ENCODE measurements around the gene AFAP1.

Gene AFAP1

DNA sequence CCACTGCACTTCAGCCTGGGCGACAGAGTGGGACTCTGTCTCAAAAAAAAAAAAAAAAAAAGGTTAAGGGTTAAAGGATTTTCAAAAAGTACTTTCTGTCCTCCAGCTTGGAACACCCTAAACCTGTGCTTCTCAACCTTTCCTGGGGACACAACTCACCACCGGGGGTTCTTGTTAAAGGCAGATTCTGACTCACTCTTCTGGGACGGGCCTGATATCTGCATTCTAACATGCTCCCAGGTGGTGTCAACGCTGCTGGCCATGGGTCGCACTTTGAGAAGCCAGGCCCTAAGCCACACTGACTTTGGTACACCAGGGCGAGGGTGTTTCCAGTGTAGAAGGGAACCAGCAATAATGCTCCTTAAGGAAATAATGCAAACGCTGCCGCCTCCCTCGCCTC is 46.1 kb downstream of the AFAP1 start:
- DNase-seq (ENCODE audit: low spot score): no peak

- no peak for DNase-seq (ENCODE audit: low spot score)
These were observed 47.2 kb downstream of the AFAP1 start for GRCh38 chr4:7892212-7893019.

GRCh38 chr4:7890635-7891393 is 48.8 kb downstream of the AFAP1 start:
- DNase-seq (ENCODE audit: low spot score): peak; percentile 42

DNA sequence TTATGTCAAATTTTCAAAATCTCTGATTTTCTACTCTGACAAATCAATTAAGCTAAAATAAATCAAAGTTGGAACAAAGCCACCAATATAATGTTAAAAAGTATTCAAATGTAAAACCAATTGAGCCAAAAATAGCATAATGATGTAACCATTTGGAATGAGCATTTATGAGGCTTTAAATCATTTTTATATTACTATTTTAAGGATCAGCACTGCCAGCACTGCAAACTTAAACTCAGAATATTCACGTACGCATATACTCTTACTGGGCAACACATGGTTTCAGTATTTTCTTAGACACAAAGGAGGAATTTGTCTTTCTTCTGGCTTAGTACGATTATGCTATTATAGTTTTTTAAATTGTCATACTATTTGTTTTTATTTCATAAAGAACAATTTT is 52.2 kb downstream of the AFAP1 start:
- no peak for DNase-seq (ENCODE audit: low spot score)

DNA sequence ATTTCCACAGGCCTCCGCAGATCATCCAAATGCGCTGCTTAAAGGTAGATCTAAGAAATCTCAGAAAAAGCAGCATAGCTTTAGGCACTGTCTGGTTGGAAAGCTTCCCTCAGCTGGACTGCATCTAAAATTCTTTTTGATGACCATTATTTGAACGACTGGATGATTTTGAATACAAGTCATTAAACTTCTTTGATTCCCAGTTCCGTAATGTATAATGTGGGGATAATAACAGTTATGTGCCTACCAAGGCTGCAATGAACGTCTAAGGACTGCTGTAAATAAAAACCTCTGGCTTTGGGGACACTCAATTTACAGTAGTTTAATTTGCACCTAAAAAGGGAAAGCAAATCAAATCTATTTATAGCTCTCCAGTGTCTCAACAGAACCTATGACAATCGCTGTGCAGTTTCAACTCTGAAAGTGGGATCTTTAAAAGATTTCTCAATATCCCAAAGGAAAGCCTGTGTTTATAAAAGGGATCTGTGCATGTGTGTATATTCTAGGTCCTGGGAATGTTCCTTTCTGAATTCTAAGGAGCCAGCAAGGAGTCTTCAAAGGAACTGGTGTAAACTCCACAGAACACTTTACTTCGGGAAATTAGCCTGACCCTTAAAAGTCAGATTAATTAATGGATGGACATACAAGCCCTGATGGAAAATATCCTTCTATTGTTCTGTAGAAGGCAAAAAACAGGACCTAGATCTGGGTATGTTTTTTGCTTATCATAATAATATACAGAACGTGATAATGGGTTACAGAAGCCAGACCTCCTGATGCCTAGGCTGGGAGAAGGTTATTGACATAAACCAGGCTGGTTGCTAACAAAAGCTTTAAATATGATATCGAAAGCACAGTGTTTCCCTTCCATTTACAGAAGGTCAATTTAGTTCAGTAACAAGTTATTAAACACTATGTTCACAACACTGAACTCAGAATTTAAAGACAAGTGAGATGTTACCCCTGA is 53.4 kb downstream of the AFAP1 start:
- no peak for DNase-seq (ENCODE audit: low spot score)

- DNase-seq (ENCODE audit: low spot score): no peak
These were observed 54.2 kb downstream of the AFAP1 start for GRCh38 chr4:7885216-7886006.

- no peak for DNase-seq (ENCODE audit: low spot score)
These were observed 59.0 kb downstream of the AFAP1 start for GRCh38 chr4:7880683-7881082.

DNA sequence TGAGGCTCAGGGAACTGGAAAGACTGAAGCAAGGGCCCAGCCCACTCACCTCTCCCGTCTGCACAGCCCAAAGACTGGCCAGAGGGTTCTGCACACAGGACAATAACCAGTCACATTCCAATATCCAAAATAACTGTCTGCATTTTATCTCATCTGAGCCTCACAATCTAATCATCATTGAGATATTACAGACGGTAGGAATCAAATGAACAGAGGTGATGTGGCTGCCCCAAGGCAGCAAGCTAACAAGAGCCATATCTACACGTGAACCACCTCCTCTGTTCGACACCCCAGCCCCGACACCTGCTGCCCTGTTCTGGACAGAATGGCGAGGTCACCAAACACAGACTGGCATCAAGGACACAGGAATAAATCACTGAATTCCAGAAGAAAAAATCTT is 60.5 kb downstream of the AFAP1 start:
- no peak for DNase-seq (ENCODE audit: low spot score)

DNA sequence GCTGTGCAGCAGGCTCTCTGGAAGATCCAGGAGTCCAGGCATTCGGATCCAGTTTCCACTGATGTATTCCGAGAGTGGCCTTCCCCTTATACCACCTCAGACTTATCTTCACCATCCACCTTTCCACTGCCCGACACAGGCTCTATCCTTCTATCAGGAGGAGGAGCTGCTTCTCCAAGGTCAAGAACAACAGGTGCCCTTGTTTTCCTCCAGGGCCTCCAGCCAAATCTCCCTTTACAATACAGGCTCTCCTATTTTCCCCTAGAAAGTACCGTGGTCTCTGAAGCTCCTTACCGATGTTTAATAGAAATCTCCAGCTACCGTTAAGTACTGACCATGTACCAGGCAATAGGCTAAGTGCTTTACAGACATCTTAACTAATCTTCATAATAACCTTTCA is 61.3 kb downstream of the AFAP1 start:
- no peak for DNase-seq (ENCODE audit: low spot score)

DNA sequence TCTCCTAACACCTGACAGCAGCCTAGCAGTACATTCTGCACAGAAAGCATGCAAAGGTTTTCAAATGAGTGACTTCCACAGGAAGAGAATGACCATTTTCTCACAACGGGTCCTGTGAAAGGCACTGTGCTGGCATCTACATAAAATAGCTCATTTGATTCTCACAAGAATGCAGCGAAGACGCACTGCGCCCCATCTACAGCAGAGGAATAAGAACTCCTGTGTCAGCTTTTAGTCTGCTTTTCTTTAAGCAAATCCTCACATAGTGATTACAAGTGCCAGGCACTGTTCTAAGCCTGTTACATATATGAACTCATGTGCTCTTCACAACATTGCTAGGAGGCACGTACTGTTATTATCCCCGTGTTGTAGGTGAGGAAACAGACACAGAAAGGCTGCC is 62.5 kb downstream of the AFAP1 start:
- DNase-seq (ENCODE audit: low spot score): no peak

DNA sequence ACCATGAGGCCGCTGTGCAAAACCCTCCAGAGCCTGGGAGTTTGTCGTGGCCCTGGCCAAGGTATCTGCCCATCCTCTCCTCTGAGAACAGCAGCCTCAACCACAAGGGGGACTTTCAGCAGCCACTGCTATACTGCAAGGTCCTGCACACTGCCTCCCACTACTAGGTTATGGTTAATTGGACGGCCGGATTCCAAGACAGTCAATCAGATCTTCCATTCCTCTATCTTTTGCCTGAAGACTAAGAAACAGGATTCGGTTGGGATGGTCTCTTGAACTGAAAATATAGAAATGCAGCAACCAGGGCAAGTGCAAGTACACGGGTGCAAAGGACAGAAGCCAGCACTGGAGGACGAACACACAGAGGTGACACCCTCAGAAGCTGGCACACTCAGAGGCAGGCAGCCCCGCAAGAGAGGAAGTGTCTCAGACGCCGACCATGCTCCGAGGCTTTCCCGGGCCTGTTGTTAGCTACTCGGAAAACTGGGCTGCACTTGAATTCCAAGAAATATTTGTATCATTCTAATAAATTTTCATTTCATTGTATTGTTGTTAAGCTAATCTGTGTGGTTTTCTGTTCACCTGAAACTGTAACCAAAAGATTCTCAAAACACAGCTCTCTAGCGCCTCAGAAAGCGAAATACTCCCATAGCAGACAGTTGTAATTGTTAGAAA is 63.3 kb downstream of the AFAP1 start:
- peak; percentile 63 for DNase-seq (ENCODE audit: low spot score)

GRCh38 chr4:7874838-7875237 is 64.8 kb downstream of the AFAP1 start:
- no peak for DNase-seq (ENCODE audit: low spot score)

DNA sequence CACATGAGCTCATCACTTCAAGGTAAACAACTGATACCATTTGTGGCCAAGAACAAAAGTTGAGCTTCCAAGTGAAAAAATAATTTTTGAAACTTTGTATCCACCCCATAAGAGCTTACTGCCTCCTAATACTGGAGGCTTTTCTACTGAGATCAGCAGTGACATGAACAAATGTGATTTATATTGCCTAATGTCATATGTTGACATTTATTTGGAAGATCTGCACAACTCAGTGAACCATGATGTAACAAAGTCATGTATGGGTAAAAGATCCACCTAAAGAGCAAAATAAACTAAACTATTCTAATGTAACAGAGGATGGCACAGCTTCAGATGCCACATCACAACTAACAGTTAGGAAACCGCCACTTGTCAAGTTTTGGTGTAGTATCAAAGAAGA is 65.8 kb downstream of the AFAP1 start:
- DNase-seq (ENCODE audit: low spot score): no peak

DNA sequence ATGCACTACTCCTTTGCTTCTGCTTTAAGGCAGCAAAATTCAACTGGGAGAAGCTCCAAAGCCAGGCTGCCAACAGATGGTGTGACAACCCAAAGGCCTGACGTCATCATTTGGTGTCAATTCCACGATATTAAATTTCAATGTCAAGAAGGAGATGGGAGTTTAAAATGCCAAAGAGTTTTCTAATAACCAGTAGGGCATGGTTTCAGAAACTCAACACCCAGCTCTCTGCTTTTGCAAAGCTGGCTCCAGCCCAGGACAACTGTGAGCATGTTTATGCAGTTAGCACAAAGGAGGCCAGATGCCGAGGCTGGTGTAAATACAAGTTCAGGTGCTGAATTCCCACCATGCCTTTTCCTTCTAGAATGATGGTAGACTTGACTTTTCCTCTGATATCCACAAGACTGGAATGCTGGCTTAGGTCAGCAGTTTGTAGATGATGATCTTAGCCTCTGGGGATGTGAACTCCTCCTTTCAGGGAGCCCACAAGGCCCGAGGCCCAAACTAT is 67.3 kb downstream of the AFAP1 start:
- no peak for DNase-seq (ENCODE audit: low spot score)

DNA sequence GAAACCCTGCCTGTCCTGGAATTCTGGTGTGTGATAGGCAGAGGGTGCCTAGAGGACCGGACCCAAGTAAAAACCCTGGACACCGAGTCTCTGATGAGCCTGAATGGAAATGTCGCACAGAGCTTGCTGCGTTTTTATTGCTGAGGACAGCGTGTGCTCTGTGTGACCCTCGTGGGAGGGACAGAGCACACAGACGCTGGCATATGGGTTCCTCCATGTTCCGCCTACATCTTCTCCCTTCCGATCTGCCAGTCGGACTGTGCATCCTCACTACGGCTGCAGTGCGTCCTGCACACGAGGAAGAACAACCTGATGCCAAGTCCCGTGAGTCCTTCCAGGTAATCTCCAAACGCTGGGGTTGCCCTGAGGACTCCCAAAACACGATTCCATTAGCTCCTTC is 68.3 kb downstream of the AFAP1 start:
- no peak for DNase-seq (ENCODE audit: low spot score)

- DNase-seq (ENCODE audit: low spot score): no peak
These were observed 70.7 kb downstream of the AFAP1 start for GRCh38 chr4:7868892-7869471.

DNA sequence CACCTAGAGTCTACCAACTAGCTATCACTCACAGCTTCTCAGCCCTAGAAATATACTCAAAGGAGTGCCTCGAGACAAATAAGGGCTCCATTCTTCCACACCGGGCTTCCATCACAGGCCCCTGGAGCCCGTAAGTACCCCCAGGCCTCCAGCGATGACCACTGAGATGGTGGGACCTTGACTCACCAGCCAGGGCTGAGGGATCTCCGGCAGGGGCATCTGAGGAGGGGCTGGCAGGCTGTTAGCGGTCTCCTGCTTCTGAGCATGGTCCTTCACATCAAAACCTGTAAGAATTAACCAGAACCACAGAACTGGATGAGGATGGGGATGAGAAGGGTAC is 71.3 kb downstream of the AFAP1 start:
- no peak for DNase-seq (ENCODE audit: low spot score)

- DNase-seq (ENCODE audit: low spot score): no peak
These were observed 71.8 kb downstream of the AFAP1 start for GRCh38 chr4:7867701-7868435.

GRCh38 chr4:7867191-7867590 is 72.5 kb downstream of the AFAP1 start:
- no peak for DNase-seq (ENCODE audit: low spot score)

DNA sequence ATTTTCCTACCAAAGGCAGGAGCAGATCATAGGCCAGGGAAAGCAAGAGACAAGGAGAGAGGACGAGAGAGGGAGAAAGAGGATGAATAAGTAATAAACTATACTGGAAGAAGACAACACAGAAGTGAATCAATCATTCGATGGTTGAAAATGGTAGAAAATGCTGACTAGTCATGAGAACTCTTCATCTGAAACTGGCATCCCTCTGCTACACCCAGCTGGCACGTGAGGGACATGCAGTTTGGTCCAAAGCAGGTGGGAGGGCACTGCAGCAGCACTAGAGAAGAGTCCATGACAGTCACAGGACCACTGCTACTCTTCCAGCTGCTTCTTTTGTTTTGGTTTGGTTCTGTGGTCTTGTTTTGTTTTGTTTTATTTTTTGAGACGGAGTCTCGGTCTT is 74.1 kb downstream of the AFAP1 start:
- DNase-seq (ENCODE audit: low spot score): no peak

Data from kidney capillary endothelial cell (primary cell).